BE2C (cell line): ENCODE data around the gene TGFBR1.

Experiments used
- DNase-seq: peaks from one replicate; pipeline ENCODE4 v3.0.0-alpha.2; 2020
- H3K27me3 ChIP-seq: fragments of 250-450 bp; sonication (Bioruptor Pico); 2 replicates; pipeline ENCODE4 v1.5.1; 2020; ENCODE audit warnings: mild to moderate bottlenecking
- H3K36me3 ChIP-seq: fragments of 250-450 bp; sonication (Bioruptor Pico); 2 replicates; pipeline ENCODE4 v1.5.1; 2020; ENCODE audit warnings: mild to moderate bottlenecking
- H3K4me1 ChIP-seq: fragments of 250-450 bp; sonication (Bioruptor Pico); 2 replicates; pipeline ENCODE4 v1.5.1; 2020
- H3K4me3 ChIP-seq: 2 replicates; pipeline ENCODE4 v1.5.1; 2011; ENCODE audit warnings: low read depth, low read length
- H3K9me3 ChIP-seq: fragments of 250-450 bp; sonication (Bioruptor Pico); 2 replicates; pipeline ENCODE4 v1.5.1; 2020
- TF ChIP-seq, protein P1 (sequence below): IDR thresholded peaks from 2 replicates; pipeline ENCODE4 v1.5.1; 2012; ENCODE audit warnings: mild to moderate bottlenecking, low read depth, low read length

The TGFBR1 gene

DNA sequence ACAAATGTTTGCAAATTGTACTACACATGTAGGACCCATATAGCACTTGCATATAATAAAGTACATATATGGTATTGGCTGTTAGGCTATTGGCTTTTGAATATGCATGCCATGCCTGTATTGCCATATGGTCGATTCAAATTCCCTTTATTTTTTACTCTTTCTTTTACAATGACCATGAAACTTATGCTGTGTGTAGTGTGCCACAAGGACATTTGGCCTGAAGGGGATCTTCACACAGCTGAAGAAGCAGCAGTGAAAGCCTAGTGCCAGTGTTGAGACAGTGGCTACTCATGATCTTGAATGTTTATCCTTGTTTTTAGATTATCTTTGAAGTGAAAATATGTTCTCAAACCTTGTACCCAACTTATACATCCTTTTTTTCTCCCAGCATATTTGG, 20.5 kb downstream of the TGFBR1 start:
- TF ChIP-seq, protein P1, sequence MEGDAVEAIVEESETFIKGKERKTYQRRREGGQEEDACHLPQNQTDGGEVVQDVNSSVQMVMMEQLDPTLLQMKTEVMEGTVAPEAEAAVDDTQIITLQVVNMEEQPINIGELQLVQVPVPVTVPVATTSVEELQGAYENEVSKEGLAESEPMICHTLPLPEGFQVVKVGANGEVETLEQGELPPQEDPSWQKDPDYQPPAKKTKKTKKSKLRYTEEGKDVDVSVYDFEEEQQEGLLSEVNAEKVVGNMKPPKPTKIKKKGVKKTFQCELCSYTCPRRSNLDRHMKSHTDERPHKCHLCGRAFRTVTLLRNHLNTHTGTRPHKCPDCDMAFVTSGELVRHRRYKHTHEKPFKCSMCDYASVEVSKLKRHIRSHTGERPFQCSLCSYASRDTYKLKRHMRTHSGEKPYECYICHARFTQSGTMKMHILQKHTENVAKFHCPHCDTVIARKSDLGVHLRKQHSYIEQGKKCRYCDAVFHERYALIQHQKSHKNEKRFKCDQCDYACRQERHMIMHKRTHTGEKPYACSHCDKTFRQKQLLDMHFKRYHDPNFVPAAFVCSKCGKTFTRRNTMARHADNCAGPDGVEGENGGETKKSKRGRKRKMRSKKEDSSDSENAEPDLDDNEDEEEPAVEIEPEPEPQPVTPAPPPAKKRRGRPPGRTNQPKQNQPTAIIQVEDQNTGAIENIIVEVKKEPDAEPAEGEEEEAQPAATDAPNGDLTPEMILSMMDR = no peak
- no peaks in the 10 kb centered on the region for H3K4me1 ChIP-seq

DNA sequence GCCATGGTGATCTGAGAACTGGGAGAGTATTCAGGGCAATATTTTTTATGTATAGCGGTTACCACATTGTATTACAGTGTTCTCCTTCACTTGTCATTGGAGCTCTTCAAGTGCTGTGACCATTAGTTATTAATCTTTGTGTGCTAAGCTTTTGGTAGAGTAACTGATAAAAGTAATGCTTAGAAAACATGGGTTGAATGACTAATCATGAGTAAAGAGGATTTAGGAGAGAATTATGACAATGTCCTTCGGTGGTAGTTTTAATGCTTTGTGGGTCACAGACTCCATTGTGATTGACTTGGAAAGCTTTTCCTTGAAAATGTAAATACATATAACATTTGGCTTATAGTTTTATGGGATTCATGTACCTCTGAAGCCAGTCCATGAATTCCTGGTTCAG, 21.4 kb downstream of the TGFBR1 start:
- H3K9me3 ChIP-seq = no peaks in the 10 kb centered on the region
- no peaks in the 10 kb centered on the region for H3K36me3 ChIP-seq
- H3K4me1 ChIP-seq = no peaks in the 10 kb centered on the region
- H3K4me3 ChIP-seq = no peak overlapping the region
- H3K27me3 ChIP-seq = no peaks in the 10 kb centered on the region
- TF ChIP-seq, protein P1 = no peak
- DNase-seq = no peak

More for the DNA sequence above, 20.5 kb downstream of the TGFBR1 start:
- no peak overlapping the region for H3K4me3 ChIP-seq
- no peaks in the 10 kb centered on the region for H3K9me3 ChIP-seq
- H3K36me3 ChIP-seq = no peaks in the 10 kb centered on the region
- no peaks in the 10 kb centered on the region for H3K27me3 ChIP-seq
- no peak for DNase-seq

DNA sequence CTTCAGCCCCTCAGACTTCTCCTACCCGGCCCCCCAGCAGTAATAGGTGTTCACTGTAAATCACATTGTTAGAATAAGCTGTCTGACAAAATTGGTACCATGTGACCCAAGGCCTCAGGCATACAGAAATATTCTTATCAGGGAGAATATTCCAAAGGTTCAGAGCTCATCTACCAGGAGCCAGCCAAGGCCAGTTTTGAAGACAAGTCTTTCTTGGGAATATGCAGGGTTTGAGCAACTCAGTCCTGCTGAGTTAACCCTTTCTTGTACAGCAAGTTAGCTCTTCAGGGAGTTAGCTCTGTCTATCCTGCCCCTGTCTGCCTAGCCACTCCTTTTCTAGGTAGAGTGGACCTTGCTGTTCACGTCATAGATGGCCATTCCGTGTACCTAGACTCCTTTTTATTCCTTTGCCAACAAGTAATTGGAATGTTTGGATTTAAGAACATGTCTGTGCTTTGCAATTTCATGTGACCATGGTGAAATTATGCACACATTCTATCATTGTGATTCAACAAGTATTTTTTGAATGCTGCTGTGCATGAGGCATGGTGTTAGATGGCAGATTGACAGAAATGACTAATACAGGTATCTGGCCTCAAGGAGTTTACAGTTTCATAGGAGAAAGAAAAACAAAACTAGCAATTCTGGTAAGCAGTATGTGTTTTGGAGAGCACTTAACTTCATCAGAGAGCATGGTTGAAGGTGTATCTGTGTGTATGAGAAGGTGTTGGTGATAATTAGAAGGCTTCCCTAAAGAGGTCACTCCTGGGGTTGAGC, 22.6 kb downstream of the TGFBR1 start:
- no peaks in the 10 kb centered on the region for H3K9me3 ChIP-seq
- DNase-seq = no peak
- no peaks in the 10 kb centered on the region for H3K36me3 ChIP-seq
- no peaks in the 10 kb centered on the region for H3K4me1 ChIP-seq
- no peak overlapping the region for H3K4me3 ChIP-seq
- TF ChIP-seq, protein P1 = no peak
- no peaks in the 10 kb centered on the region for H3K27me3 ChIP-seq

DNA sequence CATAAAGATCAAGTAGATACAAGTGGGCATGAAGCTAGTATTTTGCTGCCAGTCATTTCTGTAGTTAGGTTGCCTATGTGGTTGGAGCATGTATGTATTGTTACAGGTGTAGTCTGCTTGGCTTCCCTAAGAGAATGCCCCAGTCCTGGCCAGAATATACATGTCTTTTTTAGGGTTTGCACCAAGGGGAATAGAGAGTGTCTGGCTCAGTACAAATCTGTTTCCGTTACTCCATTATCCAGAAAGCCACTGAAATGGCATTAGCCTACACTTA, 23.2 kb downstream of the TGFBR1 start:
- Histone ChIP-seq H3K27me3 (no peaks in the 10 kb centered on the region), H3K4me1 (no peaks in the 10 kb centered on the region), H3K36me3 (no peaks in the 10 kb centered on the region), H3K4me3 (no peak overlapping the region), H3K9me3 (no peaks in the 10 kb centered on the region)
- TF ChIP-seq, protein P1 = no peak
- no peak for DNase-seq

DNA sequence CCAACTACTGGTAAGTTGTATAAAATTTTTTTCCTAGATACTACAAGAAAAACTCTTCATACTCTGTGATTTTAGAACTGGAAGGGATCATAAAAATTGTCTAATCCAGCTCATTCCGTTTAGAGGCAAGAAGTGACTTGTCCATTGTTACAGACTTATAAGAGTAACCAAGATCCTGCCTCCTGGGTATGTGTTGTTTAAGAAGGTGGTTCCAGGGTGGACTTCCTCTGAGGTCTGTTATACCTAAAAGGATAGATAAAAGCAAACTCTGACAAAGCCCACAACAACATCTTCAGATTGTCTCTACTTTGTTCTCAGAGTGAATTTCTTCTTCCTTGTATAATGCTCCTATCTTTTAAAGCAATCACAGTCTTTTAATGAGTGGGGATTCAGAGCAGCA, 24.2 kb downstream of the TGFBR1 start:
- no peak overlapping the region for H3K4me3 ChIP-seq
- TF ChIP-seq, protein P1 = no peak
- H3K36me3 ChIP-seq = no peaks in the 10 kb centered on the region
- H3K9me3 ChIP-seq = no peaks in the 10 kb centered on the region
- no peaks in the 10 kb centered on the region for H3K27me3 ChIP-seq
- no peak for DNase-seq
- H3K4me1 ChIP-seq = no peaks in the 10 kb centered on the region

DNA sequence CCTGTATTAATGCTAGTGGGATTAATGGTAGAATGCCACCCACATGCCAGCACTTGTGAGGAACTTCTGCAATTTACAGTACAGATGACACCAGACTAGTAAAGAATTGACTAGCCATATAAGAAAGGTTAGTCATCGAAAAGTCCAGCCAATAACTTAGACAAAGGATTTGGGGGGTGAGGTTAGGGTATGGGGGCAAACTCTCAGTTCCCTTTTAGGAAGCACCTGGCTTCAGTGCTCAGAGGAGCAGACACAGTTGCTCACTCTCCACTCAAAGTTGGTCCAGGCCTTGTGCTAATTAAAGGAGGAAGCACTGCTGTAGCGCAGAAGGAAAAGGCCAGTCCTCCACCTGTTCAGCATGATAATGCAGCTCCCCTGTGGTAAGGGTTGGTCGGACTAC, 25.2 kb downstream of the TGFBR1 start:
- Histone ChIP-seq H3K4me3 (no peak overlapping the region), H3K36me3 (no peaks in the 10 kb centered on the region), H3K4me1 (no peaks in the 10 kb centered on the region), H3K9me3 (no peaks in the 10 kb centered on the region), H3K27me3 (no peaks in the 10 kb centered on the region)
- TF ChIP-seq, protein P1 = no peak
- no peak for DNase-seq
